HCT116 (cell line): ENCODE results near the gene LRRC75A. TPM values are rescaled to one million over a fixed set of nuclear protein-coding genes. Genes with fewer than 3 reads are reported as not detected.

Experiments used
- ATAC-seq: fragments of 200-7000 bp; cut with Tn5 transposase; 2 replicates; pipeline ENCODE4 v1.9.1; 2020; ENCODE audit warnings: mild to moderate bottlenecking, moderate library complexity
- BruUV-seq: library from RNA; stranded (reverse); fragments of 400-500 nt; replicated peaks from 2 replicates; lab custom pipeline; 2021; lab: Mats Ljungman, UMichigan
- CTCF ChIA-PET: fragments of 300-600 bp; sonication (Branson Sonifier 250); formaldehyde crosslinking; loops from one replicate; lab custom pipeline; 2021; ENCODE audit warnings: antibody characterized with exemption; lab: Charles Lee
- POLR2A ChIA-PET: fragments of 300-600, 350-600 bp; sonication (Branson Sonifier 250); formaldehyde crosslinking; loops from one replicate; lab custom pipeline; 2021; ENCODE audit warnings: antibody characterized with exemption; lab: Charles Lee
- RAD21 ChIA-PET, 2 experiments: fragments of 300-600 bp; sonication (Branson Sonifier 250); formaldehyde crosslinking; loops; one replicate each; lab custom pipeline; 2023; ENCODE audit warnings: low total read pairs in 2 of 2; ENCODE audit not compliant: uncharacterized antibody in 2 of 2, unreplicated experiment in 2 of 2, low non-redundant PET in 1 of 2; lab: Charles Lee
- DNase-seq: peaks from one replicate; pipeline ENCODE4 v3.0.0-alpha.2; 2010; ENCODE audit warnings: low read depth, low spot score
- H2AFZ ChIP-seq: fragments of 200-600 bp; shearing (Covaris generic), sonication (generic); 2 replicates; pipeline ENCODE4 v1.6.1; 2017; ENCODE audit warnings: low read depth, mixed run types, mixed read lengths, antibody characterized with exemption, low read length; ENCODE audit not compliant: poor library complexity, severe bottlenecking
- H3K27ac ChIP-seq: 2 replicates; pipeline ENCODE4 v1.5.1; 2012; ENCODE audit warnings: low read depth, low read length
- H3K27me3 ChIP-seq: fragments of 200-600 bp; sonication (generic); 2 replicates; pipeline ENCODE4 v1.6.1; 2016; ENCODE audit warnings: mixed run types, low read length, mixed read lengths; ENCODE audit not compliant: insufficient read depth
- H3K36me3 ChIP-seq, 2 experiments: fragments of 200-500 bp in 1 of 2; fragments of 200-600 bp in 1 of 2; sonication (Bioruptor generic) in 1 of 2; sonication (generic) in 1 of 2; 2 replicates each; pipeline versions ENCODE4 v1.5.1 to v1.6.1; 2014 to 2016; ENCODE audit warnings: low read length in 2 of 2, inconsistent platforms in 1 of 2, mixed read lengths in 1 of 2, mixed run types in 1 of 2; ENCODE audit not compliant: insufficient read depth in 2 of 2, control insufficient read depth in 1 of 2
- H3K4me1 ChIP-seq, 2 experiments: fragments of 200-600 bp in 1 of 2; sonication (generic) in 1 of 2; 2 replicates each; pipeline versions ENCODE4 v1.5.1 to v1.6.1; 2012 to 2017; ENCODE audit warnings: low read length in 2 of 2, inconsistent platforms in 1 of 2, mild to moderate bottlenecking in 1 of 2, mixed read lengths in 1 of 2, mixed run types in 1 of 2, moderate library complexity in 1 of 2; ENCODE audit not compliant: insufficient read depth in 2 of 2, control insufficient read depth in 1 of 2
- H3K4me2 ChIP-seq: fragments of 200-600 bp; sonication (generic); 2 replicates; pipeline ENCODE4 v1.6.1; 2017; ENCODE audit warnings: mixed run types, low read length, mixed read lengths
- H3K4me3 ChIP-seq, 2 experiments: fragments of 200-600 bp in 1 of 2; sonication (generic) in 1 of 2; replicated peaks in 1 of 2; 2 replicates each; pipeline ENCODE4 v1.5.1; 2011 to 2016; ENCODE audit warnings: low read length in 2 of 2, control low read depth in 1 of 2, low read depth in 1 of 2, mild to moderate bottlenecking in 1 of 2, mixed read lengths in 1 of 2, mixed run types in 1 of 2
- H3K79me2 ChIP-seq: fragments of 200-600 bp; sonication (generic); 2 replicates; pipeline ENCODE4 v1.6.1; 2017; ENCODE audit warnings: mild to moderate bottlenecking, mixed run types, low read length, moderate library complexity, mixed read lengths; ENCODE audit not compliant: insufficient read depth
- H3K9ac ChIP-seq: fragments of 200-600 bp; sonication (generic); 2 replicates; pipeline ENCODE4 v1.6.1; 2016; ENCODE audit warnings: low read length, mixed read lengths
- H3K9me2 ChIP-seq: fragments of 200-600 bp; sonication (generic), shearing (Covaris generic); 2 replicates; pipeline ENCODE4 v1.6.1; 2017; ENCODE audit warnings: mixed run types, mild to moderate bottlenecking, moderate library complexity; ENCODE audit not compliant: insufficient read depth
- H3K9me3 ChIP-seq, 2 experiments: fragments of 200-500 bp in 1 of 2; fragments of 200-600 bp in 1 of 2; sonication (Bioruptor generic) in 1 of 2; sonication (generic) in 1 of 2; 2 replicates each; pipeline ENCODE4 v1.6.1; 2014 to 2017; ENCODE audit warnings: low read length in 2 of 2, mixed read lengths in 2 of 2, inconsistent platforms in 1 of 2, low read depth in 1 of 2, mild to moderate bottlenecking in 1 of 2, mixed run types in 1 of 2, moderate library complexity in 1 of 2; ENCODE audit not compliant: control insufficient read depth in 1 of 2, insufficient read depth in 1 of 2
- H4K20me1 ChIP-seq: fragments of 200-600 bp; sonication (generic), shearing (Covaris generic); 2 replicates; pipeline ENCODE4 v1.6.1; 2017; ENCODE audit warnings: mixed run types, mild to moderate bottlenecking, moderate library complexity; ENCODE audit not compliant: insufficient read depth
- CBX3 ChIP-seq: IDR thresholded peaks from 2 replicates; pipeline ENCODE4 v1.6.1; 2012; ENCODE audit warnings: low read depth
- EZH2phosphoT487 ChIP-seq: fragments of 200-600 bp; IDR thresholded peaks from 2 replicates; pipeline ENCODE4 v1.6.1; 2018; ENCODE audit warnings: antibody characterized with exemption, borderline replicate concordance
- POLR2AphosphoS5 ChIP-seq: IDR thresholded peaks from 2 replicates; pipeline ENCODE4 v1.6.1; 2011; ENCODE audit warnings: mild to moderate bottlenecking, low read depth, low read length, moderate library complexity
- SP1 ChIP-seq: IDR thresholded peaks from 2 replicates; pipeline ENCODE4 v1.6.1; 2012; ENCODE audit warnings: low read depth
- intact Hi-C: fragments of 100-400 bp; cut with micrococcal nuclease; formaldehyde crosslinking; loops from 2 replicates; pipeline ENCODE4 v1.10.0; 2022
- total RNA-seq: library from RNA; stranded (reverse); gene quantifications from one replicate; pipeline ENCODE4 v1.2.1, GENCODE V29; 2021; ENCODE audit not compliant: unreplicated experiment
- TF ChIP-seq, protein P1 (sequence below): IDR thresholded peaks from 2 replicates; pipeline ENCODE4 v1.6.1; 2011; ENCODE audit warnings: mild to moderate bottlenecking, low read length, moderate library complexity; ENCODE audit not compliant: insufficient replicate concordance; ENCODE audit errors: extremely low read depth

Gene LRRC75A
- total RNA-seq, 1 experiment from 2014 or later = 2.3 TPM

DNA sequence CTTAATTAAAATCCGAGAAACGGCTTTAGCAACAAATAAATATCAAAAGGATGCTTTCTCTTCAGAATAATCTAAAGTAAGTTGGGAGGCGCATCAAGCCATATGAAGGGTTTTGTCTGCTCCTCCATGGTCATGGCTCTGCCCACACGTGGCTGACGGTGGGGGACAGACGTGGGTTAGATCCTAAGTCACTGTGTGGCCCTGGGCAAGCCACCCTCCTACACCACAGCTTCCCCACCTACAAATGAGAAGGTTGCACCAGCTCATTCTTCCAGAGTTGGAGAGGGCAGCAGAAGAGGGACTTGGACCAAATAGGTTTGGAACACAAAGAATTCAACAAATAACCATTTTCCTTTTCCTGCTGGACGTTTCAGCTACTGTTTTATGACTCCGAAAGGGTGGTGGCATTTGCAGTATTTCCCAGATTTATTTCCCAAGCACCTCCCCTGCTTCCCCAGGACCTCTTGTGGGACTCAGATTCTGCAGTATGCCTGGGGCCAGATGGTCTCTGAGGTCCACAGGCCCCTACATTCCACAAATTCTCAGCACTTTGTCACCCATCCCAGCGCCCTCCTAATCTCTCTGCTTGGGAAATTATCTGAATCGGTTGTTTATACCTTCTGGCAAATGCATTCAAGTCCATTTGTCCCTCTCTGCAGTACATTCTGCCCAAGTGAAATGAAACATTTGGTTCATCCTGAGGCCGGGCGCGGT lies 17.8 kb downstream of the LRRC75A start:
- no peaks in the 10 kb centered on the region for H3K9me2 ChIP-seq
- intact Hi-C loops = no loop called here
- ATAC-seq (no peak), DNase-seq (no peak)
- H2AFZ ChIP-seq = no peak overlapping the region
- H3K36me3 ChIP-seq = no peaks in the 10 kb centered on the region
- H3K27ac ChIP-seq = no peak overlapping the region
- CTCF ChIA-PET = no interaction called here
- TF ChIP-seq CBX3 (no peak), EZH2phosphoT487 (no peak), POLR2AphosphoS5 (no peak), SP1 (no peak)
- TF ChIP-seq, protein P1, sequence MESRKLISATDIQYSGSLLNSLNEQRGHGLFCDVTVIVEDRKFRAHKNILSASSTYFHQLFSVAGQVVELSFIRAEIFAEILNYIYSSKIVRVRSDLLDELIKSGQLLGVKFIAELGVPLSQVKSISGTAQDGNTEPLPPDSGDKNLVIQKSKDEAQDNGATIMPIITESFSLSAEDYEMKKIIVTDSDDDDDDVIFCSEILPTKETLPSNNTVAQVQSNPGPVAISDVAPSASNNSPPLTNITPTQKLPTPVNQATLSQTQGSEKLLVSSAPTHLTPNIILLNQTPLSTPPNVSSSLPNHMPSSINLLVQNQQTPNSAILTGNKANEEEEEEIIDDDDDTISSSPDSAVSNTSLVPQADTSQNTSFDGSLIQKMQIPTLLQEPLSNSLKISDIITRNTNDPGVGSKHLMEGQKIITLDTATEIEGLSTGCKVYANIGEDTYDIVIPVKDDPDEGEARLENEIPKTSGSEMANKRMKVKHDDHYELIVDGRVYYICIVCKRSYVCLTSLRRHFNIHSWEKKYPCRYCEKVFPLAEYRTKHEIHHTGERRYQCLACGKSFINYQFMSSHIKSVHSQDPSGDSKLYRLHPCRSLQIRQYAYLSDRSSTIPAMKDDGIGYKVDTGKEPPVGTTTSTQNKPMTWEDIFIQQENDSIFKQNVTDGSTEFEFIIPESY = no peak
- no peaks in the 10 kb centered on the region for H3K27me3 ChIP-seq
- peaks cover 14 to 25% of the 10 kb centered on the region in 2 experiments for H3K4me1 ChIP-seq
- H3K4me2 ChIP-seq = no peak overlapping the region
- no peaks in the 10 kb centered on the region for H4K20me1 ChIP-seq
- no TSS peak for BruUV-seq
- POLR2A ChIA-PET = interaction anchor here (1.9 kb wide), 1 partner anchor 36 kb away, joined by 4 read pairs; no protein-coding TSS in a partner anchor
- RAD21 ChIA-PET = no interaction called here
- no peaks in the 10 kb centered on the region for H3K9me3 ChIP-seq
- H3K4me3 ChIP-seq = no peak overlapping the region
- no peak overlapping the region for H3K9ac ChIP-seq
- no peaks in the 10 kb centered on the region for H3K79me2 ChIP-seq
